Immature natural killer cell (primary cell): Measurements from ENCODE around the gene TPM3. TPM values are rescaled to one million over a fixed set of nuclear protein-coding genes. Genes with fewer than 3 reads are reported as not detected.
"Not testable (repeated sequence)": the region's sequence is repeated elsewhere in the genome, so short reads cannot be mapped to it uniquely, and the experiment has no call there.

Experiments
- DNase-seq, 3 donors: peaks; one replicate each; pipeline ENCODE4 v3.0.0; 2022; ENCODE audit warnings: mixed read lengths in 1 of 3
- H3K27ac Mint-ChIP-seq, 6 donors: one replicate each; pipeline ENCODE4 v1.8.0; 2020; ENCODE audit warnings: mixed read lengths in 6 of 6, mild to moderate bottlenecking in 5 of 6, inconsistent platforms in 4 of 6, moderate library complexity in 3 of 6
- H3K27me3 Mint-ChIP-seq, 3 donors: one replicate each; pipeline ENCODE4 v1.8.0; 2020 to 2021; ENCODE audit warnings: low read depth in 3 of 3, mild to moderate bottlenecking in 3 of 3, mixed read lengths in 3 of 3, moderate library complexity in 3 of 3, inconsistent platforms in 1 of 3
- H3K36me3 Mint-ChIP-seq, 3 donors: one replicate each; pipeline ENCODE4 v1.8.0; 2020; ENCODE audit warnings: mixed read lengths in 3 of 3, inconsistent platforms in 2 of 3, mild to moderate bottlenecking in 2 of 3
- H3K4me1 Mint-ChIP-seq, 2 donors: one replicate each; pipeline ENCODE4 v1.8.0; 2020; ENCODE audit warnings: inconsistent platforms in 2 of 2, mild to moderate bottlenecking in 2 of 2, mixed read lengths in 2 of 2, moderate library complexity in 1 of 2
- H3K4me3 Mint-ChIP-seq, 5 donors: one replicate each; pipeline ENCODE4 v1.8.0; 2020; ENCODE audit warnings: mild to moderate bottlenecking in 5 of 5, mixed read lengths in 5 of 5, inconsistent platforms in 3 of 5, moderate library complexity in 3 of 5
- H3K9me3 Mint-ChIP-seq, 6 donors: one replicate each; pipeline ENCODE4 v1.8.0; 2020; ENCODE audit warnings: mild to moderate bottlenecking in 6 of 6, mixed read lengths in 6 of 6, inconsistent platforms in 4 of 6, moderate library complexity in 3 of 6
- polyA plus RNA-seq, 3 donors: library from polyadenylated mRNA; unstranded; fragments of 300-500 nt; fragmentation: Illumina TruSeq; gene quantifications; one replicate each; pipeline ENCODE4 v1.2.3, GENCODE V29; 2021

TPM3 gene
- polyA plus RNA-seq = 1,000 to 10,000 TPM; 1,142 to 1,239 (median 1,223) TPM

GRCh38 chr1:154191990-154192461, at the start of gene TPM3:
Gene TPM3, minus strand, starts transcription at chr1:154192100. Its CDS starts 82 bp downstream, at chr1:154192018.
- Mint-ChIP-seq H3K4me3 (no peak within 1 kb of the TSS), H3K36me3 (no peaks in the 10 kb centered on the region), H3K27me3 (peaks cover 6 to 22% (median 7%) of the 10 kb centered on the region in 3 donors), H3K4me1 (no peaks in the 10 kb centered on the region), H3K9me3 (no peaks in the 10 kb centered on the region), H3K27ac (peak within 1 kb of the TSS in 1 of 6 donors; percentile 13)
- no peak for DNase-seq

DNA sequence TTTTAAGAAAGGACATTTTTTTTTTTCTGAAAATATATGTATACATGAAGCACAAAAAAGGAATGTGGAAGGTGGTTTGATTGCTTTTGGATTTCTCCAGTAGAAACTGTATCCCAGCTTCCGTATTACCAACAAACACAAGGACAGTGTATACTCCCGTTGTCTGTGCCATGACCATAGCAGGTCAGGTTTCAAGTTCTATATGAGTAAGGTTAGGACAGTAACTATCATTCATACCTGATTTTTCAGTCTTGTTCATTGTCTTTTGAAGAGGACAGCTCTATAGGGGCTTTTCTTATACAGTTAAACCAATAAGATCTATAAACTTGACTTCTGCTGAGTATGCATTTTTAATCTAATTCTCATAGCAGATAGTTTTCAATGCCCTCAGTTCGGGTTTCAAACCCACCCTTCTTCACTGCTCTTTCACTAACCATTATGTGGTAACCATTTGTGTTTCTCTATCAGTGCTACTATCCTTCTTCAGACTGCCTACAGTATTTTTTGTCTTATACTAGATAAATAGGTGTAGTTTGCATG, 48.5 kb upstream of the TPM3 start:
- Mint-ChIP-seq H3K36me3 (peaks cover 16 to 71% (median 39%) of the 10 kb centered on the region in 3 donors), H3K27ac (peak overlapping the region in 3 of 6 donors; percentile 14 to 58 (median 18)), H3K4me3 (no peak overlapping the region), H3K27me3 (peaks cover 0 to 1% (median 0%) of the 10 kb centered on the region in 3 donors), H3K4me1 (peaks cover 5 to 32% of the 10 kb centered on the region in 2 donors), H3K9me3 (no peaks in the 10 kb centered on the region)
- DNase-seq = no peak

DNA sequence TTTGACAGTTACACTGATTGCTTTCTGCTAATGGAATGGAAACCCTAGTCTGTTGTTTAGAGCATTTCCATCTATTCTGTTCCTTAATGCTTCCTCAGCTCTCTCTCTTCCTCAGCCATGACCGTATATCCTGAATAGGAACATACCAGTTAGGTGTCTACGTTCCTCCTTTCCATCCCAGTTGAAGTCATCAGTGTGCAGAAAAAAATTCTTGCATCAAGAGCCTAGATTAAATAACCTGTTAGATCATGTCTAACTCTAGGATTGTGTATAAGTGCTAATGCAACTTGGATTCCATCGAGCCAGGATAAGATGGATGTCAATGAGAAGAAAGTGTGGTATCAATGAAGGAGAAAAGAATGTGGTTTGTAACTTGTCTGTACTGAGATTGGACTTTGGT, 47.6 kb upstream of the TPM3 start:
- Mint-ChIP-seq H3K4me3 (no peak overlapping the region), H3K9me3 (no peaks in the 10 kb centered on the region), H3K36me3 (peaks cover 17 to 69% (median 40%) of the 10 kb centered on the region in 3 donors), H3K27ac (peak overlapping the region in 5 of 6 donors; percentile 2 to 65 (median 41)), H3K4me1 (peaks cover 5 to 32% of the 10 kb centered on the region in 2 donors), H3K27me3 (peaks cover 0 to 1% (median 0%) of the 10 kb centered on the region in 3 donors)
- DNase-seq = no peak

DNA sequence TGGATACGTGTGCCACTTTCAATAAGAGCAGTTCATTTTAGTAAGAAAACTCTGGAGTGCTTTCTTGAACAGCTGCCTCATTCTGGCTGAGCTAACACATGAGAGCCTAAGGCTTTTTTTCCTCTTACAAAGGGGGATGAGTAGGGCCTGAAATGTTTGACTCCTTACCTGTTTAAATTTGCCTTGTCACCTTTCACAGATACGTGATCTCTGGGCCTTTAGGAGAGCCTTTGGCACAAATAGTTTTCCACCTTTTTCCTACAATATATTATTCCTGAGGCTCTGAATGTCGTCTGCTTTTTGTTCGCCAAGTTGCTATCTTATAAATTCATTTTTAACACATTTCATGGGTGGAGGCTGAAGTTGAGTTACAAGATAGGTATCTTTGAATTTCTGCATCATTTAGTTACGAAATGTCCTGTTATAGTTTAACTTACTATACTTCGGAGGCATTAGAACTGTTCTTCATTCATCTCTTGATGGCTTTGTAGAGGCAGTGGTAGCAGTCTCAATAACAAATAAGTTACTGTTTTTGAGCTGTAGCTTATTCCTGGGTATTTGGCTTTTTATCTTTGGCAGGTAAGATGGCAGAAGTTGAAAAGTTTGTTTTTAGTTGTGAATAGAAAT, 46.1 kb upstream of the TPM3 start:
- no peaks in the 10 kb centered on the region for H3K27me3 Mint-ChIP-seq
- DNase-seq = no peak
- peak overlapping the region in 3 of 6 donors; percentile 9 to 56 (median 24) for H3K27ac Mint-ChIP-seq
- H3K4me3 Mint-ChIP-seq = no peak overlapping the region
- H3K36me3 Mint-ChIP-seq = peaks cover 12 to 66% (median 35%) of the 10 kb centered on the region in 3 donors
- no peaks in the 10 kb centered on the region for H3K9me3 Mint-ChIP-seq
- peaks cover 5 to 32% of the 10 kb centered on the region in 2 donors for H3K4me1 Mint-ChIP-seq

DNA sequence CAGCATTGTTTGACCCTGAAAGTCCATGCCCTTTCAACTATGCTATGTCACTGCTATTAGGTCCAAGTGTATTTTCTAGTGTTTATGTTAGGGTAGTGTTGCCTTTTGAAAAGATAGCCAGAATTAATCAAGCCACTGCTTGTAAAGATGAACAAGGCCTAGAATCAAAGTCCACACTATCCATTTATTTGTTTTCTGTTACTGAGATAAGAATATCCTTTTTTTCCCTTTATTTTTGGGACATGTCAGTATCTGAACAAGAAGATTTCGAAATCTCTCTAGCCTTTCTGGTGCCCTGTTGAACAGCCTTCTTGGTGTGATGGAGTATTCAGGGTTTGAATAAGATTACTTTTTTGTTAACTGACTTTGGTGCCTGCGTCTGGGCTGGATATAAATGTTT, 45.5 kb upstream of the TPM3 start:
- Mint-ChIP-seq H3K27me3 (no peaks in the 10 kb centered on the region), H3K9me3 (no peaks in the 10 kb centered on the region), H3K27ac (peak overlapping the region in 1 of 6 donors; percentile 24), H3K4me1 (peaks cover 5 to 32% of the 10 kb centered on the region in 2 donors), H3K4me3 (no peak overlapping the region), H3K36me3 (peaks cover 11 to 62% (median 34%) of the 10 kb centered on the region in 3 donors)
- no peak for DNase-seq

DNA sequence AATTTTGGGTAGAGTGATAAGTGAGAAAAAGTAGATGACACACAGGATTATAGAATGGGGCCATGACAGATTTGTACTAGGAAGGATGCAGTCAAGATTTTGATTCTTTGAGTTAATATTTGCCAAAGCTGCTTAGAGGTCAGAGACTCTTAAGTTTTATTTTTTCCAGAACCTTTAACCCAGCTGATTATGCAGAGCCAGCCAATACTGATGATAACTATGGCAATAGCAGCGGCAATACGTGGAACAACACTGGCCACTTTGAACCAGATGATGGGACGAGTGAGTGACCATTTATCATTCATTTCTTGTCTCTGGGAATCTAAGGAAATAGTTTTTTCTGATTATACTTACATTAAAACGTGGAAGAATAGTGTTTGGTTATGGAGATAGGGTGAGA, 45.0 kb upstream of the TPM3 start:
- peaks cover 7 to 56% (median 36%) of the 10 kb centered on the region in 3 donors for H3K36me3 Mint-ChIP-seq
- peaks cover 5 to 32% of the 10 kb centered on the region in 2 donors for H3K4me1 Mint-ChIP-seq
- H3K4me3 Mint-ChIP-seq = no peak overlapping the region
- no peaks in the 10 kb centered on the region for H3K9me3 Mint-ChIP-seq
- DNase-seq = no peak
- no peak overlapping the region for H3K27ac Mint-ChIP-seq
- H3K27me3 Mint-ChIP-seq = peaks cover 0 to 2% (median 0%) of the 10 kb centered on the region in 3 donors

GRCh38 chr1:154233127-154233526, 41.2 kb upstream of the TPM3 start:
- not testable (repeated sequence) for H3K9me3 Mint-ChIP-seq, DNase-seq, H3K27ac Mint-ChIP-seq, H3K4me3 Mint-ChIP-seq, H3K27me3 Mint-ChIP-seq
- peaks cover 3 to 12% of the 10 kb centered on the region in 2 donors for H3K4me1 Mint-ChIP-seq
- H3K36me3 Mint-ChIP-seq = peaks cover 7 to 55% (median 35%) of the 10 kb centered on the region in 3 donors

GRCh38 chr1:154231112-154231511, 39.2 kb upstream of the TPM3 start:
- not testable (repeated sequence) for H3K27me3 Mint-ChIP-seq, H3K4me3 Mint-ChIP-seq, DNase-seq, H3K4me1 Mint-ChIP-seq, H3K27ac Mint-ChIP-seq, H3K9me3 Mint-ChIP-seq
- peaks cover 8 to 49% (median 26%) of the 10 kb centered on the region in 3 donors for H3K36me3 Mint-ChIP-seq

GRCh38 chr1:154225370-154225769, 33.5 kb upstream of the TPM3 start:
- H3K4me1 Mint-ChIP-seq = peaks cover 41 to 54% of the 10 kb centered on the region in 2 donors
- DNase-seq = no peak
- peak overlapping the region in 4 of 6 donors; percentile 35 to 98 (median 49) for H3K27ac Mint-ChIP-seq
- no peaks in the 10 kb centered on the region for H3K9me3 Mint-ChIP-seq
- peaks cover 8 to 14% (median 10%) of the 10 kb centered on the region in 3 donors for H3K27me3 Mint-ChIP-seq
- H3K36me3 Mint-ChIP-seq = peaks cover 5 to 25% (median 14%) of the 10 kb centered on the region in 3 donors
- H3K4me3 Mint-ChIP-seq = no peak overlapping the region

- H3K4me3 Mint-ChIP-seq = no peak overlapping the region
Observed at GRCh38 chr1:154223621-154224020, 31.7 kb upstream of the TPM3 start.

DNA sequence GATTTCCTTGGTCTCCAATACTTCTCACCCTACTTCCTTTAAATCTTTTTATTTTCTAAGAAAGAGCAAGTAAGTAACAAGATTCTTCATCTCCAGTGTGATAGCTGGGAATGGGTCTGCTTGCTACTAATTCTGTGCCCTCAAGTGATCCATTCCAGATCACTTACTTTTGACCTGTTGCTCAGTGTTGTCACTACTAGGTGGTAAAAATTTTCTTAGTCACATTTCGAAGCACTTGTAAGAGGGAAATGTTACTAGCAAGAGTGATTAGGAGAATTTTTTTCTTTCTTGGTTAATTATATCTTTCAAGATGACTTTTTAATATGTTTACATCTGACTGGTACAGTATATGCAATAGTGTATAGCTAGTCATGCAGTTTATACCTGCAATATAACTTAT, 31.0 kb upstream of the TPM3 start:
- Mint-ChIP-seq H3K27me3 (peaks cover 9 to 16% (median 13%) of the 10 kb centered on the region in 3 donors), H3K4me1 (peaks cover 64 to 79% of the 10 kb centered on the region in 2 donors), H3K9me3 (no peaks in the 10 kb centered on the region)

More at GRCh38 chr1:154223621-154224020, 31.7 kb upstream of the TPM3 start:
- Mint-ChIP-seq H3K27ac (peak overlapping the region; percentile 29 to 99 (median 84)), H3K27me3 (peaks cover 9 to 16% (median 13%) of the 10 kb centered on the region in 3 donors), H3K4me1 (peaks cover 56 to 72% of the 10 kb centered on the region in 2 donors), H3K36me3 (peaks cover 3 to 17% (median 14%) of the 10 kb centered on the region in 3 donors), H3K9me3 (no peaks in the 10 kb centered on the region)
- DNase-seq = no peak

GRCh38 chr1:154222518-154222917, 30.6 kb upstream of the TPM3 start:
- peaks cover 9 to 16% (median 13%) of the 10 kb centered on the region in 3 donors for H3K27me3 Mint-ChIP-seq
- peaks cover 3 to 15% (median 11%) of the 10 kb centered on the region in 3 donors for H3K36me3 Mint-ChIP-seq
- peak overlapping the region; percentile 97 to 100 (median 97) for H3K4me3 Mint-ChIP-seq
- peaks cover 68 to 83% of the 10 kb centered on the region in 2 donors for H3K4me1 Mint-ChIP-seq
- H3K27ac Mint-ChIP-seq = peak overlapping the region; percentile 98 to 100 (median 98)
- DNase-seq = no peak
- no peaks in the 10 kb centered on the region for H3K9me3 Mint-ChIP-seq

More for the DNA sequence above, 31.0 kb upstream of the TPM3 start:
- Mint-ChIP-seq H3K36me3 (peaks cover 3 to 13% (median 11%) of the 10 kb centered on the region in 3 donors), H3K27ac (peak overlapping the region; percentile 79 to 100 (median 93)), H3K4me3 (peak overlapping the region; percentile 52 to 100 (median 64))
- DNase-seq = no peak

GRCh38 chr1:154221278-154222001, 29.5 kb upstream of the TPM3 start:
- peaks cover 9 to 16% (median 13%) of the 10 kb centered on the region in 3 donors for H3K27me3 Mint-ChIP-seq
- peak overlapping the region; percentile 98 to 100 (median 98) for H3K27ac Mint-ChIP-seq
- DNase-seq = peak; percentile 67 to 81 (median 75)
- H3K36me3 Mint-ChIP-seq = peaks cover 3 to 12% (median 6%) of the 10 kb centered on the region in 3 donors
- H3K9me3 Mint-ChIP-seq = no peaks in the 10 kb centered on the region
- peak overlapping the region; percentile 97 to 100 (median 97) for H3K4me3 Mint-ChIP-seq
- peaks cover 69 to 86% of the 10 kb centered on the region in 2 donors for H3K4me1 Mint-ChIP-seq
